NCI-H510A (cell line): Measurements from ENCODE around the gene GK.
"Not testable (repeated sequence)": the region's sequence is repeated elsewhere in the genome, so short reads cannot be mapped to it uniquely, and the experiment has no call there.

Experiments used
- DNase-seq: peaks from one replicate; lab custom pipeline; 2025; lab: John Stamatoyannopoulos, UW

GK gene

DNA sequence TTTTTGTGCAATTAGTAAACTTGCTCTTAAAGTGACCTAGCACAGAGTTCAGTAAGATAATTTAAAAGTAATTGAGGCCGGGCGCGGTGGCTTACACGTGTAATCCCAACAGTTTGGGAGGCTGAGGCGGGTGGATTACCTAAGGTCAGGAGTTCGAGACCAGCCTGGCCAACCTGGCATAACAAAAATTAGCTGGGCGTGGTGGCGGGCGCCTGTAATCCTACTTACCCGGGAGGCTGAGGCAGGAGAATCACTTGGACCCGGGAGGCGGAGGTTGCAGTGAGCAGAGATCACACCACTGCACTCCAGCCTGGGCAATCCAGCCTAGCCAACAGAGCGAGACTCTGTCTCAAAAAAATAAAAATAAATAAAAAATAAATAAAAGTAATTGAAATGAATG is 1.2 kb downstream of the GK start:
- DNase-seq = not testable (repeated sequence)

DNA sequence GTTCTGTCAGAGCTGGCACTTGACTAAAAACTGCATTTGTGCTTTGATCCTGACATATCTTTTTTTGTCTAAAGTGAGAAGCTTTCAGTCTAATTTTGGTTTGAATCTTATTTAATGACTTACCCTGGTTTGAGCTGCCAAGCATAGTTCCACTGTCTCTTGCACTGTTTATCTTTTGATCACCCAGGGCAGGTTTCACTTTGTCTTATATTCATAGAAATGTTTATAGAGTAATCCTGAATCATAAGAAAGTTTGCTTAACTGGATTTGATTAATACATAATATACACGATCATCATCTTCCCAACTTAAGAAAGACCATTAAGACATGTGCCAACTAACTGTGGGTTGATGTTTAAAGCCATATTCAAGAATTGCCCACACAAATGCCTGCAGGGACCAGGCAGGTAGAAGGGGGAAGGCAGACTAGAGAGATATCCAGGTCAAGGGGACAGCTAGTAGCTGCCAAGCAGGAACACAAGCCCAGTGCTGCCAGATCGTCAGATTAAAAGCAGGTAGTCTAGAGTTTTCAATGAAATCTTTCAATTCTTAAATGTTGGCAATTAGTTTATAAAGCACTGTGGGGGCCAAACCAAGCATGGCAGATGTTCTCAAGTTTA is 1.9 kb downstream of the GK start:
- DNase-seq = no peak

DNA sequence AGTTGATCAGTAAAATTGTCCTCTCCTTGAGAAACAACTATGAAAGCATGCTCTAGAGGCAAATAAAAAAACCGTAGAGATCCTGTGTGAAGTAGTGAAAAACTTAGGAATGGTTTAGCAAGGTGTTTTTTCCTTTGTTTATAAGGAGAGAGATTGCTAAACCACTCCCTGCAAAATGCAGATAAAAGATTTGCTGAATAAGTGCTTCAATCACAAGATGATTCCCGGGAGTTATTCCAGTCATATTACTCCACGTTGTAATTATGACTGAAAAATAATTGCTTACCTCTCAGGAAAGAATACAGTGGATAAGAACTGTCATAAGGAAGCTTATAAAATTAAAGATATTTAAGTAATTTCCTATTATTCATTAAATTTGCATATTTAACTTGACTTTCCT is 2.8 kb downstream of the GK start:
- no peak for DNase-seq

DNA sequence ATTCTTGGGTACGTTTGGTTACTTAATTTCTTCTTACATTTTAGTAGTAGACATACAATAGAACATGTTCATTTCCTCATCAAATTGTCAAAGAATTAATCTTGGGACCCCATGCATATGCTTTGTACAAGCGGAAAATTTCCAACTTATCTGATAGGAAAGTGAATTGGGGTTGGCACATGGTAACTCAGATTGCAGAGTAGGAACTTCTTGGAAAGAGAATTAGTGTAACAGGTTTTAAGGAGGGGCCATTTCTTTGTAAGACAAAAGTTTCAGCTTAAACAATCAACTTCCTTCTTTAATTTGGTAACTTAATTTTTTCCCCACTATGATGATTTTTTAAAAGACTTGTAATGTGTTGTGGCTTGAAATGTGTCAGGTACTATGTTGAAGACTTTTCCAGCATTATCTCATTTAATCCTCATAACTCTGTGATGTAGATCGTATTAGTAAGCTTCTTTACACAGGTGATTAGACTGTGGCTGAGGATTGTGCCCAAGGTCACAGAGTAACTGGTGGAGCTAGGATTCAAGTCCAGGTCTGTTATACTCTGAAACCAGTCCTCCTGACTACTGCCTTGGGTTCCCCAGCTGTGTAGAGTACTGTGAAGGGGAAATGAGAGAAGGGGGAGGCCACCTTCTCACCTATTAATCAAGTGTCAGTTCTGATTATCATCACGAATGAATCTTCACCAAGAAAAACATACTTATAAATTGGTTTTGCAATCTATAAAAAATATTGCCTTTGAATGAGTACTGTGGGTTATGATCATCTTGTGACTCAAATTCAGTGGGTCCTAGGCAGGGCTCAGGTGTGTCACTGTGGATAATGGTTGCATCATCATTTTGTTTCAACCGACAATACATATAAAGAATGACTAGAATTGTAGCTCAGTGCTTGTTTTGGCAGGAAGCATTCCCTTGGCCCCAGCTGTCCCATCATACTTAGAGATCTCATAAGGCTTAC is 4.3 kb downstream of the GK start:
- no peak for DNase-seq

DNA sequence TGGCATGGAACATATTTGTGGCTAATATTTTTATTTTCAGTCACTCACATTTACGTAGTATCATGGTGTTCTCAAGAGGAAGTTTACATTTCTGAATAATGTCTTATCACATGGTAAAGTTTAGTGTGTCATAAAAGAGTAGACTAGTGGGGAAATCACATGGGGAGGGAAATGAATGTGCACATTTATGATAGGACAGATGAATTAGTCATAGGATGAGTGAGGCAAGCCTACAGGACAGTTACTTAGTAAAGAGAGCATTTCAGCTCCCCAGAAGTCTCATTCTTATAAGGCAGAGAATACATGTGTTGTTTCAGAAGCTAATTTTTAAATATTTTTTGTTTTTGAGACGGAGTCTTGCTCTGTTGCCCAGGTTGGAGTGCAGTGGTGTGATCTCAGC is 6.2 kb downstream of the GK start:
- DNase-seq = no peak

- DNase-seq = no peak
Measured at GRCh38 chrX:30661228-30661627, 8.0 kb downstream of the GK start.

GRCh38 chrX:30663322-30663721 is 10.1 kb downstream of the GK start:
- no peak for DNase-seq

DNA sequence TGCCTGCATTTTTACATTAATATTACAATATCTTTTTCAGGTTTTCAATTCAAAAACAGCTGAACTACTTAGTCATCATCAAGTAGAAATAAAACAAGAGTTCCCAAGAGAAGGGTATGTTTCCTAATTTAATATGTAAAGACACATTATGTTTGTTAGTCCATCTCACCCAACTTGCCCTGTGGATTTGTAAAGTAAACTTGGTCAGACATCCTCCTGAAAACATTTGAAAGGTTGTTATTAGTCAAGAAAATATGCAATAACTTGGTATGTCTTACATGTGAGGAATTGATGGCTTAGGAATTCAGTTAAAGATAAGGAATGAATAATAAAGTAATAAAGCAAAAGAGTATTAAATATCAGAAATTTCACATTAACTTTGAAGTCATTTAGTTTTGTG is 12.2 kb downstream of the GK start:
- no peak for DNase-seq

DNA sequence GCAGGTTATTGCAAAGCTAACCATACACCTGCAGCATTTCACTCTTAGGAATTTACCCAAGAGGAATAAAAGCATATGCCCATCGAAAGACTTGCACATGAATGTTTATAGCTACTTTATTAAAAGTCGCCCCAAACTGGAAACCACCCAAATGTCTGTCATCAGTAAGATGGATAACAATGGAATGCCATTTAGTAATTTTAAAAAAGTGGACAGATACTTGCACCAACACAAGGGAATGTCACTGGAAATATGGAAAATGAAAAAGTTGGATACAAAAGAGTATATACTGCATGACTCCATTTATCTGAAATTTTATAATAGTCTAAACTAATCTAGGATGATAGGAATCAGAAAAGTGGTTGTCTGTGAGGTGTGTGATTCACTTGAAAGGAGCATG is 12.9 kb downstream of the GK start:
- DNase-seq = no peak

GRCh38 chrX:30668581-30668980 is 15.4 kb downstream of the GK start:
- DNase-seq = no peak

DNA sequence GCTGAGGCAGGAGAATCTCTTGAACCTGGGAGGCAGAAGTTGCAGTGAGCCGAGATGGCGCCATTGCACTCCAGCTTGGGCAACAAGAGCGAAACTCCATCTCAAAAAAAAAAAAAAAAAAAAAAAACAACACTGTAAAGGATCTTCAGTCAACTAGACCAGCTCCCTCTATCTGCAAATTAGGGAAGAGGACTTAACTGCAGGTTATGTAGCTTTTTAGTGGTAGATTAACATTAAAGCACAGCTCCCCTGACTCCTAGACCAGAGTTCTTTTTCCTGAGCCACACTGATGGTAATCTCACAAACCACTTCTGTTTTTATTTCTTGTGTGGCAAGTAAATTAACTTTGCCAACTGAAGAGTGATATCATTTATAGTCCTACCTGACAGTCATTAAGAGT is 18.0 kb downstream of the GK start:
- DNase-seq = not testable (repeated sequence)

DNA sequence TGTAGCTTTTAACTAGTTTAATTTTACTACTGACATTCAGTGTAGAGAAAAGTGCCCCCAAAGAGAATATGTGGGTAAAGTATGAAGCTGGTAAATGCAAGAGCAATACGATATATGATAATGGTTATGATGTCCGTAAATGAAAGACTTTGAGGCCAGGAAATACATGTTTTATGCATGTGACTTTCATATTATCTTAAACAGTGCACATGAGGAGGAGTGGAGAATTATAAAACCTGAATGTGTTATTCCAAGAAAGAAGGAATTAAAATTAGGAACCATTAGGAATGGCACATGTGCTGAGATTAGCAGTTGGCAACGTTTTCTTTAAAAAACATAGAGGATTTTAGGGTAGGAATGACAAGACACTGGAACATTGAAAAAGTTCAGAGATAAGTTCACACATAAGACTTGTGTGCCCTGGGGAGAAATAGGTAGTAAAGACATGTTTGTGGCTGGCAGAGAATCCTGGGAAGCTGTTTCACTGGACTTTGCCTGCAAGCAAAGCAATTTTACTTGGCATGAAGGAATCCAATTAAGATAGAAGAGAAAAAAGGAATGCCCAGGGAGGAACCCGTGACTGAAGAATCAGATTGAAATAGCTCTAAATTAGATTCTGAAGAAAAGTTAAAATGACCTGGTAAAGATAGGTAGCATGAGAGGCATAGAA is 20.0 kb downstream of the GK start:
- DNase-seq = no peak

DNA sequence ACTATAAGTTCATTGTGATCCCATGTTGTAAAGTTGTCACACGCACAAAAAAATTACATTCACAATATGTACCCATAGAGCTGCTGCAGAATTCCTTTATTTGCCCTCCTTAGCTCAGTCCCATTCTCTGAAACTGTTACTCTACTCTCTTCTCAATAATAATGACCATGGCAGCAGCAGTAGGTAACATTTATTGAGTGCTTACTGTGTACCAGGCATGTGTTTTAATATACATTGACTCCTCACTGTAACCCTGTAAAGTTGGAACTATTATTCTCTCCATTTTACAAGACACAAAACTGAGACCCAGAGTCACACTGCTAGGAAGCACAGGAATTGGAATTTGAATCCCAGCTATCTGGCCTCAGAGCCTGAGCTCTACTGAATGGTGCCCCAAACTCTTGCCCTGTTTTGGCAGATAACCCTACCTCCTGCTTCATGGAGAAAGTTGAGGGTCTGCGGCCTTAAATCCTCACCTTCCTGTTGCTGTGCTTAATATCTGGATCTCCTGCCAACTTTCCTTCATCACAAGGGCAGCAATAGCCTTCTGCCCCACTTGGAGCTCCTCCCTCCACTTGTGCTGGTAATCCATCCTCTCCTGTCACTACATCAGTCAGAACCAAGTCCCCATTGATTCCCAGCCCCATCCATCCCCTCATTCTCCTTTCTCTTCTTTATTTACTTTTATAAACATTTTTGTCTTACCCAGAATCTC is 20.8 kb downstream of the GK start:
- DNase-seq = no peak

DNA sequence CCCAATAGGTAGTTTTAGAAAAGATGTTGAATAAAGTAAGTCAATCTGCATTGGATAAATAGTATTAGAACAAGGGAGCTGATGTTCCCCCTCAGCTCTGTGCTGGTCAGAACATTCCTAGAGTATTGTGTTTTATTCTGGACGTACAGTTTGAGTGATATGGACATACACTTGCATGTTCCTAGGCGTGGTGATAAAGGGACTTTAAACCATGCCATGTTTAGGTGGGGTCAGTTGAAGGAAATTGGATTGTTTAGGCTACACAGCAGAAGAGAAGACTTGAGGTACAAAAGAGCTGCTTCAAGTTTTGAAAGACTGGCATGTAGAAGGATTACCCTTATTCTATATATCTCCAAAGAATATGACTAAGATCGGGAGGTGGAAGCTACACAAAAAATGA is 21.6 kb downstream of the GK start:
- DNase-seq = no peak

GRCh38 chrX:30679369-30679768 is 26.1 kb downstream of the GK start:
- no peak for DNase-seq

DNA sequence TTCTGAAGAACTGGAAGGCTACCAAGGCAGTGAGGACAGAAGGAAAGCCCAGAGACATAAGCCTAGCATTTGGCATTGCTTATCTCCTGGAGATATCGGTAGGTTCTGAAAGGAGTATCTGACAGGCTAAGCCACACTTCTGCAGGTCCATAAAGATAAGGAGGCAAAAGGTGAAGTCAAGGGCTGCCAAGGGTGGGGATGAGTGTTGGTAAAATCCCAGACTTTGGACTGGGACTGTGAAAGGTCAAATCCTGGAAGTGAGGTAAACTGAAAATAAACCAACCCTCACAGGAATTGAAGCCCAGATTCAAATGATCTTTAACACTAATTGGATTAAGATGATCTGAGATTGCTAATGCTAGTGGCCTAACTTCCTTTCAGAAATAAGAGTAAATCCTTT is 27.4 kb downstream of the GK start:
- no peak for DNase-seq

- no peak for DNase-seq
Measured at GRCh38 chrX:30688641-30689040, 35.4 kb downstream of the GK start.

DNA sequence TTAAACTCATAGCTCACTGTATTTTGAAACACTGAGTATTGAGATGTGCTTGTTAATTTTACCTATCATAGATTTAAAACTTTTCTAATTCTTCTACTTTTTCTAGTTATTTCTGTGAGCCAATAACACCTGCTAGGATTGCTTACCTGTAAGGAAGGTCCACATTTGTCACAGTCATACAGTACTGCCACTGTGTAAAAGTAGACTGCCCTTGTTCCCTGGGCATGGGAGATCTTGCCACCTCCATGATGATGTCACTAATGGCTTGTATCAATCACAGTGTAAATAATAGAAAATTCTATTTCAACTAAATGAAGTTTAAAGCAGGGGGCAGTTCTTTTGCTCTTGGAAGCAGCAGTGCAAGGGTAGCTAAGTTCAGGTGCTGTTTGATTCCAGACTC is 35.9 kb downstream of the GK start:
- no peak for DNase-seq

DNA sequence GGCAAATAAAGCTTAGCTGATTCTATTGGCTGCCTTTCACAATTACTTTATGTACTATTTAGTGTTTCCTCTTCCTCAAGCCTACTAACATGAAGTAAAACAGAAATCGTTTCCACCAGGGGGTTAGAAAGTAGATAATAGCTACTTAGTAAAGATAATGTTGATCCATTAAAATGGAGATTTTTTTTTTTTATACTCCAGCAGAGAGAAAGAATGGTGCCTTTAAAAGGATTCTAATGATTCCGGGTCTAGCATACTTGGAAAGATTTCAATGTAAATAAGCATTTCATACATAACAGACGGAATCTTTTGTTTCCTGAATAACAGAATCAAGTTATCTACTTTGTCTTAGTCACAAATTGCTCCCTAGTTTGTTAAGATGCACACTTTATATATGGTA is 37.1 kb downstream of the GK start:
- DNase-seq = no peak

- no peak for DNase-seq
Measured at GRCh38 chrX:30693999-30694650, 40.9 kb downstream of the GK start.

DNA sequence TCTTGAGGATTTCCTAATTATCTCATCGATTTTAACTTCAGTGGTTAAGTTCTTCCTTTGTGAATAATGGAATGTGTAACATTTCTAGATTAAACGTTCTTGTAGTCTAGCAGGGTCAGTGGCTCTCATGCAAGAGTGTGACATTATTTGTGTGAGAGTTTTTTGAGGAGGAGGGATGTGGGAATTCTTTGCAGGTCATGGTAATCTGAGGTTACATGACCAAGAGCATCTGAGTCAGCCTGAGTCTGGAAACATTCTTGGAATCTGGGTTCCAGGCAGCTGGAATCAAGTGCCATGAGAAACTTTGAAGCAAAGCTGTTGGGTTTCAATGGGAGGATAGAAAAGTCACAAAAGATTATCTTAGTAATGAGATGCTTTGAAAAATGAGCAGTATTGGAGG is 49.5 kb downstream of the GK start:
- no peak for DNase-seq

GRCh38 chrX:30706216-30706775 is 53.1 kb downstream of the GK start:
- DNase-seq = no peak
